Mesothelial cell of epicardium (in vitro differentiated cells): Measurements from ENCODE around the gene FHDC1. TPM values are rescaled to one million over a fixed set of nuclear protein-coding genes. Genes with fewer than 3 reads are reported as not detected.

ENCODE experiments used
- DNase-seq, 2 experiments: peaks; one replicate each; pipeline ENCODE4 v3.0.0; 2021; ENCODE audit warnings: low spot score in 2 of 2; ENCODE audit not compliant: unreplicated experiment in 2 of 2
- H3K27ac Mint-ChIP-seq: 2 replicates; pipeline ENCODE4 v1.8.0; 2021; ENCODE audit warnings: mixed read lengths
- H3K27me3 Mint-ChIP-seq: 2 replicates; pipeline ENCODE4 v1.8.0; 2021; ENCODE audit warnings: low read depth, mixed read lengths
- H3K36me3 Mint-ChIP-seq: 2 replicates; pipeline ENCODE4 v1.8.0; 2021; ENCODE audit warnings: mixed read lengths
- H3K4me1 Mint-ChIP-seq: 2 replicates; pipeline ENCODE4 v1.8.0; 2021; ENCODE audit warnings: mixed read lengths
- H3K4me3 Mint-ChIP-seq: 2 replicates; pipeline ENCODE4 v1.8.0; 2021; ENCODE audit warnings: mild to moderate bottlenecking, moderate library complexity, mixed read lengths
- H3K9me3 Mint-ChIP-seq: 2 replicates; pipeline ENCODE4 v1.8.0; 2021; ENCODE audit warnings: mixed read lengths
- total RNA-seq: library from RNA; stranded (reverse); gene quantifications from 3 replicates; pipeline ENCODE4 v1.2.1, GENCODE V29; 2021
- TF ChIP-seq, protein P1 (sequence below): fragments of 200-600 bp; sonication (generic); IDR thresholded peaks from one replicate; pipeline ENCODE4 v1.5.0; 2021; ENCODE audit warnings: antibody characterized with exemption; ENCODE audit not compliant: unreplicated experiment

The FHDC1 gene
- total RNA-seq, 1 donor from 2014 or later: 4.6 TPM

DNA sequence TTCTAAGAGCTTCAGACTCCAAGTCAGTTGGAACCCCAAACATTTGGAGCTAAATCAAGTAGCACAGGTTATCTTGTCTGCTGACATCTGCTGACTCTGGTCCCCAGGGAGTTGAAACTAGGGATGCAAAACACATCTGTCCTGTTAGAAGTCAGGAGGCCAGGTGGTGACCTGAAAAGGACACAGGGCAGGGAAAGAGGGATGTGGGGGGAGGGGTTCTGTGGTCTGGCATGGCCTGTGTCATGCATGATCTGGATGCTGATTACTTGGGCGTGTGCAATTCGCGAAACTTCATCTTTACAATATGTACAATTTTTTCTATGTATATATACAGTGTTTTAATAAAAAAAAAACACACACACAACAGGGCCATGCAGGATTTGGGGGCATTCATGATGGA is 55.3 kb downstream of the FHDC1 start:
- H3K4me1 Mint-ChIP-seq: peaks cover 18% of the 10 kb centered on the region
- TF ChIP-seq, protein P1, sequence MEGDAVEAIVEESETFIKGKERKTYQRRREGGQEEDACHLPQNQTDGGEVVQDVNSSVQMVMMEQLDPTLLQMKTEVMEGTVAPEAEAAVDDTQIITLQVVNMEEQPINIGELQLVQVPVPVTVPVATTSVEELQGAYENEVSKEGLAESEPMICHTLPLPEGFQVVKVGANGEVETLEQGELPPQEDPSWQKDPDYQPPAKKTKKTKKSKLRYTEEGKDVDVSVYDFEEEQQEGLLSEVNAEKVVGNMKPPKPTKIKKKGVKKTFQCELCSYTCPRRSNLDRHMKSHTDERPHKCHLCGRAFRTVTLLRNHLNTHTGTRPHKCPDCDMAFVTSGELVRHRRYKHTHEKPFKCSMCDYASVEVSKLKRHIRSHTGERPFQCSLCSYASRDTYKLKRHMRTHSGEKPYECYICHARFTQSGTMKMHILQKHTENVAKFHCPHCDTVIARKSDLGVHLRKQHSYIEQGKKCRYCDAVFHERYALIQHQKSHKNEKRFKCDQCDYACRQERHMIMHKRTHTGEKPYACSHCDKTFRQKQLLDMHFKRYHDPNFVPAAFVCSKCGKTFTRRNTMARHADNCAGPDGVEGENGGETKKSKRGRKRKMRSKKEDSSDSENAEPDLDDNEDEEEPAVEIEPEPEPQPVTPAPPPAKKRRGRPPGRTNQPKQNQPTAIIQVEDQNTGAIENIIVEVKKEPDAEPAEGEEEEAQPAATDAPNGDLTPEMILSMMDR: no peak
- DNase-seq: no peak
- no peaks in the 10 kb centered on the region for H3K36me3 Mint-ChIP-seq
- H3K9me3 Mint-ChIP-seq: no peaks in the 10 kb centered on the region
- H3K27ac Mint-ChIP-seq: no peak overlapping the region
- H3K4me3 Mint-ChIP-seq: no peak overlapping the region
- H3K27me3 Mint-ChIP-seq: peaks cover under 1% of the 10 kb centered on the region

DNA sequence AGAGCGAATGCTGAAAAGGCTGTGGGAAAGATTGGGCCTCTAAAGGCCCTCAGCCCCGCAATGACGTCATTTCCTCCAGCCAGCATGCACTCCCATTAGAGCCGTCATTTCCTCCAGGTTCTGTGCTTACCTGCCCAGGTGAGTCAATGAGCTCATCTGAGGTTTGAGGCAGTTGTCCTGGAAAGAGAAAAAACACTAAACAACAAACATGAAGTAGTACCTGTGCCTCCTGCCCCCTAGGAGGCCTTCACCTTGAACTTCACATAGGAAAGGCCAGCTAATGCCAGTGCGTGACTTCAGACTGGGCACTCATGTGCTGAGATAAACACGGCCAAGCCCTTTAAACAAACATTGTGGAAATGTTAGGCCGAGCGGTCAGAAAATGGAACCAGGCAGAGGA is 55.9 kb downstream of the FHDC1 start:
- Mint-ChIP-seq H3K4me3 (no peak overlapping the region), H3K9me3 (no peaks in the 10 kb centered on the region), H3K27me3 (no peaks in the 10 kb centered on the region), H3K36me3 (no peaks in the 10 kb centered on the region), H3K27ac (no peak overlapping the region), H3K4me1 (peaks cover 21% of the 10 kb centered on the region)
- TF ChIP-seq, protein P1: no peak
- DNase-seq: no peak

DNA sequence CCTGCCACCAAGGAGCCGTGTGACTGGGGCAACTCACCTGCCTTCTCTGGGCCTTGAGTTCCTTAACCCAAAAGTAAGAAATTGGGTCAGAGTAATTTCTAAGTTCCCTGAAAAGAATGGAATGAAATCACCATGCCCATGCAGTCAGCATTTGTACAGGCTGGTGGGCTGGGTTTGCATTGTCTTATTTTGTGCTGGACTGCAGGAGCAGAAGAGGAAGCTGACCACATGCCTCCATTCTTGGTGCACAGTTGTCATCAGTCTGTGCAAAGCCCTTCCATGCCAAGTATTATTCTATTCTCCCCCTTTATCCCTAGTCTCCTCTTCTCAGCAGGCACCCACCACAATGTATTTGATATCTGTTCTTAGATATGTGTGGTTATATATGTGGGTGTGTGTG is 56.3 kb downstream of the FHDC1 start:
- Mint-ChIP-seq H3K27me3 (no peaks in the 10 kb centered on the region), H3K36me3 (no peaks in the 10 kb centered on the region), H3K27ac (no peak overlapping the region), H3K9me3 (no peaks in the 10 kb centered on the region), H3K4me1 (peaks cover 21% of the 10 kb centered on the region), H3K4me3 (no peak overlapping the region)
- TF ChIP-seq, protein P1: no peak
- DNase-seq: no peak

DNA sequence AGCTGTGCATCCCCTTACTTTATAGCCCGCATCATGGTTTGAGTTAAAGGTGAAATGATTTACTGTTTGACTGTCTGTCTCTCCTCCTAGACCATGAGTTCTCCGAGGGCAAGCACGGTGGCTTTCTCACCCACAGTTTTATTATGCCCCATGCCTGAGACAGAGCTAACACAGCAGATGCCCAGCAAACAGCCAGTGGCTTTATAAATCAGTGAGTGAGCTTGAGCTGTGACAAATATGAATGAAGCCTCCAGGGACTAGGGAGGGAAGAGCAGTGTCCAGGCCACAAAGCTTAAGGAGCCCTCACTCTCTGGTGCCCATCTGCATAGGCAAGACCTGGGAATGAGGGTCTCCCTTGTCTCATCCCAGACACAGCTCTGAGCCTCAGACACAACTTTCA is 57.9 kb downstream of the FHDC1 start:
- Mint-ChIP-seq H3K4me1 (peaks cover 21% of the 10 kb centered on the region), H3K4me3 (no peak overlapping the region), H3K27ac (no peak overlapping the region), H3K9me3 (no peaks in the 10 kb centered on the region), H3K27me3 (no peaks in the 10 kb centered on the region), H3K36me3 (no peaks in the 10 kb centered on the region)
- no peak for DNase-seq
- TF ChIP-seq, protein P1: no peak

DNA sequence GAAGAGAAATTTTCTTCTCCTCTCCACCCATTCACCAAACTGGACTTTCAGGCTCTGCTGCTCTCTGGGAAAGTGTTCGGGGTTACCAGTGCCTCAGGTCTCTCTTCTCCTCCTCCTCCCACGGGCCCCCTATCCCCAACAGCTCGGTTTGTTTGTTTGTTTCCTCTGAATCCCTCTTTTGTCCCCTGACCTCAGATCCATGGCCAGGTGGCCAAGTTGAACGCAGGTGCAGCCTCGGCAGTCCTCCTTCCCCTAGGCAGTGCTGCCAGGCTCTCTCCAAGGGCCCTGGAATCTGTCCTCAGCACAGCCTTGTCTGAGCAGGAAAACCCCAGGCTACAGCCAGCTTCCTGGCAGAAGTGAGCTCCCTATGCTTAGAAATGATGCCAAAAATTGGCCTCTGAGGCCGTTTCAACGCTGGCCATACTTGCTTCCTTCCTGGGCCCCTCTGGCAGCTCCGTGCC is 60.0 kb downstream of the FHDC1 start:
- peak overlapping the region; percentile 33 for H3K4me3 Mint-ChIP-seq
- no peaks in the 10 kb centered on the region for H3K27me3 Mint-ChIP-seq
- H3K4me1 Mint-ChIP-seq: peaks cover 27% of the 10 kb centered on the region
- peak overlapping the region; percentile 90 for H3K27ac Mint-ChIP-seq
- no peak for DNase-seq
- H3K9me3 Mint-ChIP-seq: no peaks in the 10 kb centered on the region
- no peaks in the 10 kb centered on the region for H3K36me3 Mint-ChIP-seq
- TF ChIP-seq, protein P1: no peak

DNA sequence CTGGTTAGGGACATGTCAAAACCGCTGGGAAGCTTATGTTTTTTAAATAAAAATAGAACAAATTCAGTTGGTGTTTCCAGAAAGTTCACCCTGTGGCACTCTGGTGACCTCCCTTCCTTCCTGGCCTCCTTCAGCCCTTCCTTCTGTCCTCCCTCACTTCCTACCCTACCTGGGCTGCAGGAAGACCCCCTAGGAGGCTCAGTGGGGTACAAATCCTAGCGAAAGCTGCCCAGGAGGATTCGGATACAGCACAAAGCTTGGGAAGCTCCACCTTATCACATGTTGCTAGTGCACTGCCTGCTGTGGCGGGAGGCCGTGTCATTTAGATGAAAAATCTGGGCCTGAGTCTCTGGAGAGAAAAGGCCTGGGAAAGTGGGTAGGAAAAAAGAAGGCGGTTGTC is 60.5 kb downstream of the FHDC1 start:
- H3K27me3 Mint-ChIP-seq: no peaks in the 10 kb centered on the region
- DNase-seq: no peak
- no peak overlapping the region for H3K4me3 Mint-ChIP-seq
- TF ChIP-seq, protein P1: no peak
- no peak overlapping the region for H3K27ac Mint-ChIP-seq
- peaks cover 29% of the 10 kb centered on the region for H3K4me1 Mint-ChIP-seq
- no peaks in the 10 kb centered on the region for H3K9me3 Mint-ChIP-seq
- H3K36me3 Mint-ChIP-seq: no peaks in the 10 kb centered on the region
